ENCODE measurements around the gene PRDM2.

The PRDM2 gene

GRCh38 chr1:13760340-13760739 lies 60.4 kb downstream of the PRDM2 start (continued):
- TF ChIP-seq, protein P1, sequence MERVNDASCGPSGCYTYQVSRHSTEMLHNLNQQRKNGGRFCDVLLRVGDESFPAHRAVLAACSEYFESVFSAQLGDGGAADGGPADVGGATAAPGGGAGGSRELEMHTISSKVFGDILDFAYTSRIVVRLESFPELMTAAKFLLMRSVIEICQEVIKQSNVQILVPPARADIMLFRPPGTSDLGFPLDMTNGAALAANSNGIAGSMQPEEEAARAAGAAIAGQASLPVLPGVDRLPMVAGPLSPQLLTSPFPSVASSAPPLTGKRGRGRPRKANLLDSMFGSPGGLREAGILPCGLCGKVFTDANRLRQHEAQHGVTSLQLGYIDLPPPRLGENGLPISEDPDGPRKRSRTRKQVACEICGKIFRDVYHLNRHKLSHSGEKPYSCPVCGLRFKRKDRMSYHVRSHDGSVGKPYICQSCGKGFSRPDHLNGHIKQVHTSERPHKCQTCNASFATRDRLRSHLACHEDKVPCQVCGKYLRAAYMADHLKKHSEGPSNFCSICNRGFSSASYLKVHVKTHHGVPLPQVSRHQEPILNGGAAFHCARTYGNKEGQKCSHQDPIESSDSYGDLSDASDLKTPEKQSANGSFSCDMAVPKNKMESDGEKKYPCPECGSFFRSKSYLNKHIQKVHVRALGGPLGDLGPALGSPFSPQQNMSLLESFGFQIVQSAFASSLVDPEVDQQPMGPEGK (CRISPR knock-in tag; IDR thresholded peaks at IDR 0.05; ENCODE audit: borderline replicate concordance): no peak
- no peak for TF ChIP-seq RARB (CRISPR knock-in tag; IDR thresholded peaks at IDR 0.05)
- TF ChIP-seq ZFP30 (CRISPR knock-in tag; IDR thresholded peaks at IDR 0.05): no peak
- no peak for TF ChIP-seq ZFP3 (CRISPR knock-in tag; IDR thresholded peaks at IDR 0.05)
- no peak for TF ChIP-seq CSRNP3 (CRISPR knock-in tag; IDR thresholded peaks at IDR 0.05)
- TF ChIP-seq POU6F1 (CRISPR knock-in tag; IDR thresholded peaks at IDR 0.05; ENCODE audit: borderline replicate concordance, low read depth): no peak
- TF ChIP-seq ZNF70 (CRISPR knock-in tag; IDR thresholded peaks at IDR 0.05): no peak
- no peak for TF ChIP-seq ZNF8 (CRISPR knock-in tag; IDR thresholded peaks at IDR 0.05)
- TF ChIP-seq TCF4 (CRISPR knock-in tag; IDR thresholded peaks at IDR 0.05; ENCODE audit: borderline replicate concordance): no peak
- no peak for TF ChIP-seq BACH2 (CRISPR knock-in tag; IDR thresholded peaks at IDR 0.05; ENCODE audit: borderline replicate concordance)

DNA sequence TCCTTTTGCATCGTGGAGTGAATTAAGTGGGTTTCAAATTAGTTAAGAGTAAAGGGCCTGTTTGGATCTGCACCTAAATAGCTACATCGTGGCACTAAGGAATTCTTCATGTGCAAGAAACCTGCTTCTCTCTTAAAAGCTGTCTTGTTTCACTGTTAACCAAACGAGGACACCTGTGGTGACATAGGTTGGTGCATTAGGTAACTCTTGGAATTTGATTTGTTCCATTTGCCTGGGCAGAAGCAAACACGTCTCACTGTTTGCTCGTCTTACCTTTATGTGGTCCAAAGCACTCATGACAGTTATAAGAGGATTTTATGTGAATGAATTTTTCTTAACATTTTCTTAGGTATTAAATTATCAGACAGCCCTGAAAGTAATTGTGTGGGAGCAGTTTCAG lies 60.9 kb downstream of the PRDM2 start:
- TF ChIP-seq BACH2 (CRISPR knock-in tag; IDR thresholded peaks at IDR 0.05; ENCODE audit: borderline replicate concordance): no peak
- TF ChIP-seq OSR1 (CRISPR knock-in tag; IDR thresholded peaks at IDR 0.05): no peak
- TF ChIP-seq ZNF565 (CRISPR knock-in tag; conservative IDR thresholded peaks at IDR 0.05; ENCODE audit: low read depth): no peak
- TF ChIP-seq, protein P1 (CRISPR knock-in tag; IDR thresholded peaks at IDR 0.05; ENCODE audit: borderline replicate concordance): no peak
- no peak for TF ChIP-seq SNAI2 (CRISPR knock-in tag; IDR thresholded peaks at IDR 0.05)
- no peak for TF ChIP-seq PPARA (CRISPR knock-in tag; IDR thresholded peaks at IDR 0.05; ENCODE audit: borderline replicate concordance)
- no peak for TF ChIP-seq RARB (CRISPR knock-in tag; IDR thresholded peaks at IDR 0.05)
- no peak for TF ChIP-seq POU6F1 (CRISPR knock-in tag; IDR thresholded peaks at IDR 0.05; ENCODE audit: borderline replicate concordance, low read depth)
- no peak for TF ChIP-seq TOX (CRISPR knock-in tag; IDR thresholded peaks at IDR 0.05; ENCODE audit: borderline replicate concordance)
- no peak for TF ChIP-seq ZC3H10 (CRISPR knock-in tag; IDR thresholded peaks at IDR 0.05)
- no peak for TF ChIP-seq CSDC2 (CRISPR knock-in tag; IDR thresholded peaks at IDR 0.05)
- ATAC-seq: no peak

DNA sequence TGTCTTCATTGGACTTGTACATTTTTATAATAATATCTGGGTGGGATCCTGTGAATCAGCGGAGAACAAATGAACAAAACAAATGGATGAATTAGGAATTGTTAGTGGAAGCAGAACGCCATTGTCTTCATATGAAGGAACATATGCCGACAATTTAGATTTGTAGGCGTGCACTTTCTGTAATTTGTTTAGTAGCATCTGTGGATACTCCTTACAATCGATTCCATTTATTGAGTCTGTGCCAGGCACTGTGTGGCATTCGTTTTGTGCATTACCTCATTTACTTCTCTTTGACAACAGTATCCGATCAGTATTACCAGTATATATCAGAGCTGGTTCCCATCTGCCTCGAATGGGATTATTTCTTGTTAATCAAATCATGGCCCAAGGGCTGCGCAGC lies 61.9 kb downstream of the PRDM2 start:
- TF ChIP-seq ARNTL (CRISPR knock-in tag; IDR thresholded peaks at IDR 0.05; ENCODE audit: borderline replicate concordance, low read depth): no peak
- no peak for TF ChIP-seq GLIS3 (CRISPR knock-in tag; IDR thresholded peaks at IDR 0.05)
- no peak for TF ChIP-seq RARB (CRISPR knock-in tag; IDR thresholded peaks at IDR 0.05)
- TF ChIP-seq SNAI2 (CRISPR knock-in tag; IDR thresholded peaks at IDR 0.05): no peak
- no peak for TF ChIP-seq ZC3H10 (CRISPR knock-in tag; IDR thresholded peaks at IDR 0.05)
- TF ChIP-seq CSRNP3 (CRISPR knock-in tag; IDR thresholded peaks at IDR 0.05): no peak
- no peak for TF ChIP-seq ZFP3 (CRISPR knock-in tag; IDR thresholded peaks at IDR 0.05)
- no peak for TF ChIP-seq ISL1 (CRISPR knock-in tag; IDR thresholded peaks at IDR 0.05)
- no peak for TF ChIP-seq BACH2 (CRISPR knock-in tag; IDR thresholded peaks at IDR 0.05; ENCODE audit: borderline replicate concordance)
- TF ChIP-seq CREB5 (CRISPR knock-in tag; IDR thresholded peaks at IDR 0.05; ENCODE audit: low read depth): no peak
- TF ChIP-seq, protein P1 (CRISPR knock-in tag; IDR thresholded peaks at IDR 0.05; ENCODE audit: borderline replicate concordance): no peak
- TF ChIP-seq OSR1 (CRISPR knock-in tag; IDR thresholded peaks at IDR 0.05): no peak
- TF ChIP-seq PPARA (CRISPR knock-in tag; IDR thresholded peaks at IDR 0.05; ENCODE audit: borderline replicate concordance): no peak
- TF ChIP-seq CSDC2 (CRISPR knock-in tag; IDR thresholded peaks at IDR 0.05): no peak

More for the DNA sequence above, 61.9 kb downstream of the PRDM2 start:
- no peak for ATAC-seq

All from SK-N-SH treated with all-trans-retinoic acid at 6 μM for 48 hours (cell line).